Panc1 (cell line): ENCODE results near the gene KCNIP4. TPM values are rescaled to one million over a fixed set of nuclear protein-coding genes. Genes with fewer than 3 reads are reported as not detected.

Experiments
- ATAC-seq: fragments of 200-7000 bp; cut with Tn5 transposase; 2 replicates; pipeline ENCODE4 v1.9.1; 2020; ENCODE audit warnings: mild to moderate bottlenecking, moderate library complexity
- BruUV-seq: library from RNA; stranded (reverse); fragments of 400-500 nt; replicated peaks from 2 replicates; lab custom pipeline; 2021; lab: Mats Ljungman, UMichigan
- CTCF ChIA-PET: fragments of 300-600 bp; sonication (Branson Sonifier 250); formaldehyde crosslinking; loops from one replicate; lab custom pipeline; 2022; ENCODE audit warnings: antibody characterized with exemption; lab: Charles Lee
- POLR2A ChIA-PET: fragments of 300-600 bp; sonication (Branson Sonifier 250); formaldehyde crosslinking; loops from one replicate; lab custom pipeline; 2022; ENCODE audit warnings: antibody characterized with exemption; lab: Charles Lee
- DNase-seq: peaks from one replicate; pipeline ENCODE4 v3.0.0-alpha.2; 2010; ENCODE audit warnings: low read depth, low spot score
- H3K27ac ChIP-seq: 2 replicates; pipeline ENCODE4 v1.5.1; 2011; ENCODE audit warnings: mild to moderate bottlenecking, low read length, inconsistent platforms
- H3K27me3 ChIP-seq: fragments of 200-500 bp; sonication (Bioruptor generic); 2 replicates; pipeline ENCODE4 v1.6.0; 2014; ENCODE audit warnings: low read length, inconsistent platforms; ENCODE audit not compliant: control insufficient read depth, insufficient read depth
- H3K36me3 ChIP-seq: fragments of 200-500 bp; sonication (Bioruptor generic); 2 replicates; pipeline ENCODE4 v1.5.1; 2014; ENCODE audit warnings: inconsistent platforms, mild to moderate bottlenecking, low read length, moderate library complexity; ENCODE audit not compliant: control insufficient read depth, insufficient read depth
- H3K4me1 ChIP-seq: 2 replicates; pipeline ENCODE4 v1.5.1; 2011; ENCODE audit warnings: inconsistent platforms, mild to moderate bottlenecking, low read length, moderate library complexity; ENCODE audit not compliant: control insufficient read depth, insufficient read depth
- H3K4me3 ChIP-seq, 2 experiments: 2 replicates each; pipeline ENCODE4 v1.5.1; 2011 to 2012; ENCODE audit warnings: low read depth in 2 of 2, low read length in 2 of 2, mild to moderate bottlenecking in 2 of 2, inconsistent platforms in 1 of 2, moderate library complexity in 1 of 2
- H3K9me3 ChIP-seq: fragments of 200-500 bp; sonication (Bioruptor generic); 2 replicates; pipeline ENCODE4 v1.5.1; 2014; ENCODE audit warnings: low read depth, mild to moderate bottlenecking, inconsistent platforms, low read length, moderate library complexity; ENCODE audit not compliant: control insufficient read depth, insufficient read depth
- POLR2AphosphoS5 ChIP-seq: IDR thresholded peaks from 2 replicates; pipeline ENCODE4 v1.6.1; 2012; ENCODE audit warnings: mild to moderate bottlenecking, low read depth, low read length, moderate library complexity
- SIN3A ChIP-seq: IDR thresholded peaks from 2 replicates; pipeline ENCODE4 v1.6.1; 2012; ENCODE audit warnings: low read depth, mild to moderate bottlenecking, low read length, moderate library complexity, borderline replicate concordance; ENCODE audit not compliant: insufficient read depth
- TCF7L2 ChIP-seq: IDR thresholded peaks from 2 replicates; pipeline ENCODE4 v1.6.1; 2011; ENCODE audit warnings: mild to moderate bottlenecking, low read depth, low read length, inconsistent platforms
- in situ Hi-C: cut with HindIII; loops from 2 replicates; pipeline ENCODE4 v1.10.0; 2016; ENCODE audit warnings: low sequenced_read_pairs, low pct_unique_long_range_greater_than_20kb
- intact Hi-C: fragments of 100-400 bp; cut with micrococcal nuclease; formaldehyde crosslinking; loops from one replicate; pipeline ENCODE4 v1.10.0; 2022; ENCODE audit not compliant: unreplicated experiment
- total RNA-seq: library from RNA; stranded (reverse); gene quantifications from one replicate; pipeline ENCODE4 v1.2.1, GENCODE V29; 2021; ENCODE audit not compliant: unreplicated experiment
- TF ChIP-seq, protein P1 (sequence below), 2 experiments: IDR thresholded peaks; 2 replicates each; pipeline ENCODE4 v1.6.1; 2011 to 2012; ENCODE audit warnings: low read depth in 2 of 2, control low read depth in 1 of 2, low read length in 1 of 2, mild to moderate bottlenecking in 1 of 2, moderate library complexity in 1 of 2; ENCODE audit not compliant: insufficient read depth in 1 of 2
- TF ChIP-seq, protein P2 (sequence below): fragments of 450-650 bp; IDR thresholded peaks from 2 replicates; pipeline ENCODE4 v1.5.1; 2017; ENCODE audit warnings: mild to moderate bottlenecking

Gene KCNIP4
- total RNA-seq, 1 experiment from 2014 or later = not detected

DNA sequence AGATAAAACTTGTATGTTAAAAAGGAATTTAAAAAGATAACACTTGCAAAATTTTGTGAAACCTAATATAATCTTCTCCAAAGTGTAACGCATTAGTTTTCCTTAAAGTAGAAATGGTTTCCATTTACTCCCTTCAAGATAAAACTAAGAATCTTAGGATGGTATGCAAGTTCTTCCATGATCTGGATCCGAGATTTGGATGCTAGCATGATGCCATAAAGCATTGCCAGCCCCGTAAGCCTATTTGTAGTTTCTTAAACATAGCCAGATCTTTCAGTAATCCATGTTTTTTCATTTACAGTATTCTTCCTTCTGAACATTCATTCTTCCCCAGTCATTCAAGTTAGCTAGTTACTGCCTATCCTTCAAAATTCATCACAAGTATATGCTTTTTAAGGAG, 572.4 kb downstream of the KCNIP4 start:
- no peaks in the 10 kb centered on the region for H3K36me3 ChIP-seq
- DNase-seq = no peak
- H3K27ac ChIP-seq = no peak overlapping the region
- TF ChIP-seq, protein P1, sequence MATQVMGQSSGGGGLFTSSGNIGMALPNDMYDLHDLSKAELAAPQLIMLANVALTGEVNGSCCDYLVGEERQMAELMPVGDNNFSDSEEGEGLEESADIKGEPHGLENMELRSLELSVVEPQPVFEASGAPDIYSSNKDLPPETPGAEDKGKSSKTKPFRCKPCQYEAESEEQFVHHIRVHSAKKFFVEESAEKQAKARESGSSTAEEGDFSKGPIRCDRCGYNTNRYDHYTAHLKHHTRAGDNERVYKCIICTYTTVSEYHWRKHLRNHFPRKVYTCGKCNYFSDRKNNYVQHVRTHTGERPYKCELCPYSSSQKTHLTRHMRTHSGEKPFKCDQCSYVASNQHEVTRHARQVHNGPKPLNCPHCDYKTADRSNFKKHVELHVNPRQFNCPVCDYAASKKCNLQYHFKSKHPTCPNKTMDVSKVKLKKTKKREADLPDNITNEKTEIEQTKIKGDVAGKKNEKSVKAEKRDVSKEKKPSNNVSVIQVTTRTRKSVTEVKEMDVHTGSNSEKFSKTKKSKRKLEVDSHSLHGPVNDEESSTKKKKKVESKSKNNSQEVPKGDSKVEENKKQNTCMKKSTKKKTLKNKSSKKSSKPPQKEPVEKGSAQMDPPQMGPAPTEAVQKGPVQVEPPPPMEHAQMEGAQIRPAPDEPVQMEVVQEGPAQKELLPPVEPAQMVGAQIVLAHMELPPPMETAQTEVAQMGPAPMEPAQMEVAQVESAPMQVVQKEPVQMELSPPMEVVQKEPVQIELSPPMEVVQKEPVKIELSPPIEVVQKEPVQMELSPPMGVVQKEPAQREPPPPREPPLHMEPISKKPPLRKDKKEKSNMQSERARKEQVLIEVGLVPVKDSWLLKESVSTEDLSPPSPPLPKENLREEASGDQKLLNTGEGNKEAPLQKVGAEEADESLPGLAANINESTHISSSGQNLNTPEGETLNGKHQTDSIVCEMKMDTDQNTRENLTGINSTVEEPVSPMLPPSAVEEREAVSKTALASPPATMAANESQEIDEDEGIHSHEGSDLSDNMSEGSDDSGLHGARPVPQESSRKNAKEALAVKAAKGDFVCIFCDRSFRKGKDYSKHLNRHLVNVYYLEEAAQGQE (IDR thresholded peaks at IDR 0.05; ENCODE audit: insufficient read depth in 1 of 2, low read depth in 2 of 2, low read length in 1 of 2) = no peak
- TF ChIP-seq, protein P2, sequence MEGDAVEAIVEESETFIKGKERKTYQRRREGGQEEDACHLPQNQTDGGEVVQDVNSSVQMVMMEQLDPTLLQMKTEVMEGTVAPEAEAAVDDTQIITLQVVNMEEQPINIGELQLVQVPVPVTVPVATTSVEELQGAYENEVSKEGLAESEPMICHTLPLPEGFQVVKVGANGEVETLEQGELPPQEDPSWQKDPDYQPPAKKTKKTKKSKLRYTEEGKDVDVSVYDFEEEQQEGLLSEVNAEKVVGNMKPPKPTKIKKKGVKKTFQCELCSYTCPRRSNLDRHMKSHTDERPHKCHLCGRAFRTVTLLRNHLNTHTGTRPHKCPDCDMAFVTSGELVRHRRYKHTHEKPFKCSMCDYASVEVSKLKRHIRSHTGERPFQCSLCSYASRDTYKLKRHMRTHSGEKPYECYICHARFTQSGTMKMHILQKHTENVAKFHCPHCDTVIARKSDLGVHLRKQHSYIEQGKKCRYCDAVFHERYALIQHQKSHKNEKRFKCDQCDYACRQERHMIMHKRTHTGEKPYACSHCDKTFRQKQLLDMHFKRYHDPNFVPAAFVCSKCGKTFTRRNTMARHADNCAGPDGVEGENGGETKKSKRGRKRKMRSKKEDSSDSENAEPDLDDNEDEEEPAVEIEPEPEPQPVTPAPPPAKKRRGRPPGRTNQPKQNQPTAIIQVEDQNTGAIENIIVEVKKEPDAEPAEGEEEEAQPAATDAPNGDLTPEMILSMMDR = no peak
- no peak for TF ChIP-seq POLR2AphosphoS5
- ChIA-PET POLR2A (no interaction called here), CTCF (no interaction called here)
- ATAC-seq = no peak
- H3K4me1 ChIP-seq = no peaks in the 10 kb centered on the region
- in situ Hi-C loops = no loop called here
- H3K4me3 ChIP-seq = no peak overlapping the region
- H3K9me3 ChIP-seq = no peaks in the 10 kb centered on the region
- intact Hi-C loops = no loop called here
- BruUV-seq = no TSS peak
- H3K27me3 ChIP-seq = no peaks in the 10 kb centered on the region

DNA sequence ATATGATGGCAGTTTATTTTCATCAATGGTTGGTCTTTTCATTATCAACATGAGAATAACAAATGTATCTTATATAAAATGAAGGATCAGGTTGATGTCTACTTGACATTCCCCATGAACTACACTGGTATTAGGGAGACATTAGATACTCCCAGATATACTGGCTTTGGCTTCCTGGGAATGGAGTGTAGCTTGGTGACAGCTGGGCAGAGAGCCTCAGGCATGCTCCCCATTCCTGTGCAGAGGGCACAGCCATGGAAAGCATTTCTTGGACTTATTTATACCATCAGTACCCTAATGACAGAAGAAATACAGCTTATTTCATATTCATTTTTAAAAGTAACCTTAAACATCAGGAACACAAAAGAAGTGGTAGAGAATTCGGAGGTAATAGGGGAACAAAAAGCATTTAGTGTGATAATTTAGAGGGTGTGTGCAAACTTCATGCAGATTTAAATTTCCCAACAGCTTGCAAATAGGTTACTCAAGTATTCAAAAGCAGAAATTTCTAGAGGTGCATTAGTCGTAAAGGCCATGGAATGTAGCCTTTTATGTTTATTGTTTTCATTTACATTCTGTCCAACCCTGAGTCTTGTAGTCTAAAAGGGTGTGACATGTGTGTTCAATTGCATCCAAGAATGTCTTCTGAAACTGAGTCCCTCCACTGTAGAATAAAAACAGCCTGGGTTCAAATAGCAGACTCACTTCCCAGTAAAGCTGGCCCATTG, 573.8 kb downstream of the KCNIP4 start:
- no peaks in the 10 kb centered on the region for H3K4me1 ChIP-seq
- POLR2A ChIA-PET = no interaction called here
- in situ Hi-C loops = no loop called here

More for the DNA sequence above, 573.8 kb downstream of the KCNIP4 start:
- BruUV-seq = no TSS peak
- intact Hi-C loops = no loop called here
- ATAC-seq (no peak), DNase-seq (no peak)
- TF ChIP-seq, protein P2 = no peak
- TF ChIP-seq SIN3A = no peak
- TF ChIP-seq POLR2AphosphoS5 = no peak
- TF ChIP-seq, protein P1 (IDR thresholded peaks at IDR 0.05; ENCODE audit: insufficient read depth in 1 of 2, low read depth in 2 of 2, low read length in 1 of 2) = no peak
- TF ChIP-seq TCF7L2 = no peak
- no peak overlapping the region for H3K27ac ChIP-seq
- no peaks in the 10 kb centered on the region for H3K36me3 ChIP-seq
- H3K27me3 ChIP-seq = no peaks in the 10 kb centered on the region
- CTCF ChIA-PET = no interaction called here
- H3K4me3 ChIP-seq = no peak overlapping the region
- no peaks in the 10 kb centered on the region for H3K9me3 ChIP-seq
